Nephron progenitor cell (in vitro differentiated cells): ENCODE data around the gene KLRD1.
"Not testable (repeated sequence)": the region's sequence is repeated elsewhere in the genome, so short reads cannot be mapped to it uniquely, and the experiment has no call there.

Experiments used
- DNase-seq: peaks from one replicate; pipeline ENCODE4 v3.0.0; 2021
- H3K27ac Mint-ChIP-seq: 2 replicates; pipeline ENCODE4 v1.8.0; 2021; ENCODE audit warnings: mild to moderate bottlenecking, moderate library complexity, mixed read lengths
- H3K27me3 Mint-ChIP-seq: 2 replicates; pipeline ENCODE4 v1.8.0; 2021; ENCODE audit warnings: mild to moderate bottlenecking, low read depth, mixed read lengths; ENCODE audit not compliant: poor library complexity
- H3K36me3 Mint-ChIP-seq: 2 replicates; pipeline ENCODE4 v1.8.0; 2021; ENCODE audit warnings: low read depth, mixed read lengths
- H3K4me1 Mint-ChIP-seq: 2 replicates; pipeline ENCODE4 v1.8.0; 2021; ENCODE audit warnings: mixed read lengths
- H3K4me3 Mint-ChIP-seq: 2 replicates; pipeline ENCODE4 v1.8.0; 2021; ENCODE audit warnings: mild to moderate bottlenecking, moderate library complexity, mixed read lengths
- H3K9me3 Mint-ChIP-seq: 2 replicates; pipeline ENCODE4 v1.8.0; 2021; ENCODE audit warnings: mild to moderate bottlenecking, moderate library complexity, mixed read lengths
- CTCF ChIP-seq: fragments of 200-600 bp; sonication (generic); IDR thresholded peaks from 2 replicates; pipeline ENCODE4 v1.5.0; 2021; ENCODE audit warnings: antibody characterized with exemption

KLRD1 gene

GRCh38 chr12:10319388-10319787 lies 11.7 kb downstream of the KLRD1 start:
- no peaks in the 10 kb centered on the region for H3K9me3 Mint-ChIP-seq
- H3K27ac Mint-ChIP-seq: no peak overlapping the region
- no peaks in the 10 kb centered on the region for H3K27me3 Mint-ChIP-seq
- no peak for TF ChIP-seq CTCF
- DNase-seq: no peak
- H3K4me1 Mint-ChIP-seq: no peaks in the 10 kb centered on the region
- no peak overlapping the region for H3K4me3 Mint-ChIP-seq
- H3K36me3 Mint-ChIP-seq: no peaks in the 10 kb centered on the region

- Mint-ChIP-seq H3K9me3 (no peaks in the 10 kb centered on the region), H3K4me3 (no peak overlapping the region), H3K36me3 (no peaks in the 10 kb centered on the region), H3K4me1 (no peaks in the 10 kb centered on the region), H3K27ac (no peak overlapping the region), H3K27me3 (no peaks in the 10 kb centered on the region)
- no peak for TF ChIP-seq CTCF
- no peak for DNase-seq
Measured at GRCh38 chr12:10320643-10321042, 13.0 kb downstream of the KLRD1 start.

GRCh38 chr12:10328691-10329090 lies 21.0 kb downstream of the KLRD1 start:
- not testable (repeated sequence) for H3K4me3 Mint-ChIP-seq, H3K27ac Mint-ChIP-seq, H3K27me3 Mint-ChIP-seq, H3K4me1 Mint-ChIP-seq, H3K36me3 Mint-ChIP-seq, DNase-seq
- peaks cover 18% of the 10 kb centered on the region for H3K9me3 Mint-ChIP-seq

- DNase-seq: peak; percentile 4
- Mint-ChIP-seq H3K4me1 (peaks cover 8% of the 10 kb centered on the region), H3K27me3 (peaks cover 4% of the 10 kb centered on the region), H3K9me3 (peaks cover 9% of the 10 kb centered on the region), H3K36me3 (no peaks in the 10 kb centered on the region), H3K4me3 (no peak overlapping the region), H3K27ac (no peak overlapping the region)
- TF ChIP-seq CTCF: peak; percentile 58
Measured at GRCh38 chr12:10331642-10332239, 24.1 kb downstream of the KLRD1 start.

GRCh38 chr12:10336196-10336595 lies 28.5 kb downstream of the KLRD1 start:
- not testable (repeated sequence) for H3K36me3 Mint-ChIP-seq, H3K4me1 Mint-ChIP-seq, H3K27ac Mint-ChIP-seq, H3K27me3 Mint-ChIP-seq, H3K4me3 Mint-ChIP-seq, DNase-seq, H3K9me3 Mint-ChIP-seq

GRCh38 chr12:10338470-10338869 lies 30.8 kb downstream of the KLRD1 start:
- H3K4me1 Mint-ChIP-seq, H3K27ac Mint-ChIP-seq: not testable (repeated sequence)
- H3K9me3 Mint-ChIP-seq: peaks cover 14% of the 10 kb centered on the region

GRCh38 chr12:10339053-10339840 lies 31.6 kb downstream of the KLRD1 start:
- H3K27ac Mint-ChIP-seq: no peak overlapping the region
- no peak for TF ChIP-seq CTCF
- H3K4me1 Mint-ChIP-seq: peaks cover 8% of the 10 kb centered on the region
- H3K27me3 Mint-ChIP-seq: peaks cover 4% of the 10 kb centered on the region
- H3K9me3 Mint-ChIP-seq: peaks cover 19% of the 10 kb centered on the region
- no peak for DNase-seq
- no peak overlapping the region for H3K4me3 Mint-ChIP-seq
- peaks cover 10% of the 10 kb centered on the region for H3K36me3 Mint-ChIP-seq

More at GRCh38 chr12:10338470-10338869, 30.8 kb downstream of the KLRD1 start:
- not testable (repeated sequence) for H3K27me3 Mint-ChIP-seq, H3K36me3 Mint-ChIP-seq, H3K4me3 Mint-ChIP-seq, DNase-seq

- not testable (repeated sequence) for DNase-seq, H3K36me3 Mint-ChIP-seq, H3K27ac Mint-ChIP-seq, H3K27me3 Mint-ChIP-seq, H3K4me1 Mint-ChIP-seq, H3K4me3 Mint-ChIP-seq
- H3K9me3 Mint-ChIP-seq: peaks cover 19% of the 10 kb centered on the region
Measured at GRCh38 chr12:10340946-10341345, 33.3 kb downstream of the KLRD1 start.
